Testis (tissue), 3 donors: Measurements from ENCODE around the gene P2RX5. TPM values are rescaled to one million over a fixed set of nuclear protein-coding genes. Genes with fewer than 3 reads are reported as not detected.

Source experiments
- DNase-seq: peaks from one replicate; pipeline ENCODE4 v3.0.0-alpha.2; 2019
- H3K27ac ChIP-seq, 2 donors: fragments of 200-600 bp; sonication (generic); one replicate each; pipeline ENCODE4 v1.5.1; 2019
- H3K27me3 ChIP-seq: fragments of 200-600 bp; sonication (generic); one replicate; pipeline ENCODE4 v1.5.1; 2019
- H3K36me3 ChIP-seq: fragments of 200-600 bp; sonication (generic); one replicate; pipeline ENCODE4 v1.5.1; 2017; ENCODE audit warnings: low read depth; ENCODE audit errors: missing control alignments
- H3K4me1 ChIP-seq: fragments of 200-600 bp; sonication (generic); one replicate; pipeline ENCODE4 v1.5.1; 2019
- H3K4me3 ChIP-seq, 2 donors: fragments of 200-600 bp; sonication (generic); one replicate each; pipeline ENCODE4 v1.5.1; 2017 to 2019
- H3K9me3 ChIP-seq: fragments of 200-600 bp; sonication (generic); one replicate; pipeline ENCODE4 v1.5.1; 2017
- CTCF ChIP-seq, 3 experiments: fragments of 450-650 bp in 2 of 3; fragments of 200-600 bp in 1 of 3; sonication (generic) in 1 of 3; IDR thresholded peaks; one replicate each; pipeline ENCODE4 v1.5.1; 2016 to 2019; ENCODE audit warnings: antibody characterized with exemption in 3 of 3, mild to moderate bottlenecking in 2 of 3, moderate library complexity in 1 of 3
- POLR2A ChIP-seq: fragments of 450-650 bp; IDR thresholded peaks from one replicate; pipeline ENCODE4 v1.6.1; 2017; ENCODE audit warnings: antibody characterized with exemption, mild to moderate bottlenecking, moderate library complexity
- WGBS, 2 donors: methylation state at CpG; one replicate each; pipeline ENCODE4 v1.1.5; 2018; 5-methylcytosine and 5-hydroxymethylcytosine counted together
- intact Hi-C: fragments of 100-400 bp; cut with DNase I; formaldehyde crosslinking; loops from one replicate; pipeline ENCODE4 v1.15.1; 2023; ENCODE audit warnings: low total_unique reads
- polyA plus RNA-seq: library from polyadenylated mRNA; stranded (reverse); fragments of 350-450 nt; fragmentation: Illumina TruSeq; extraction: RNeasy Lipid Tissue Mini Kit (QIAGEN cat#74804); gene quantifications from one replicate; pipeline ENCODE4 v1.2.3, GENCODE V29; 2014; ENCODE audit warnings: low read depth, low replicate concordance; ENCODE audit not compliant: insufficient read depth
- total RNA-seq, 2 donors: library from RNA; depleted of rRNA; stranded (reverse); fragments of >200 nt; gene quantifications; one replicate each; pipeline ENCODE4 v1.2.3, GENCODE V29; 2016

P2RX5 gene
- total and polyA plus RNA-seq, 3 donors from 2014 or later = 2.0 to 3.7 (median 3.0) TPM

- H3K27me3 ChIP-seq = no peaks in the 10 kb centered on the region
- 4 to 6% methylated on average over 18 to 39 of the region's 39 CpGs for WGBS, 2 donors
- H3K4me1 ChIP-seq = peaks cover 29% of the 10 kb centered on the region
- H3K27ac ChIP-seq = peak overlapping the region; percentile 60 to 94
- no peaks in the 10 kb centered on the region for H3K36me3 ChIP-seq
- intact Hi-C loops = no loop called here
- peak overlapping the region; percentile 83 to 91 for H3K4me3 ChIP-seq
- DNase-seq = peak; percentile 86
- TF ChIP-seq POLR2A (no peak), CTCF (IDR thresholded peaks at IDR 0.05) (no peak)
- no peaks in the 10 kb centered on the region for H3K9me3 ChIP-seq
Observed at GRCh38 chr17:3667366-3668278, 28.3 kb downstream of the P2RX5 start.

GRCh38 chr17:3666516-3666915 lies 29.4 kb downstream of the P2RX5 start:
- intact Hi-C loops = no loop called here
- TF ChIP-seq CTCF (IDR thresholded peaks at IDR 0.05) (no peak), POLR2A (no peak)
- H3K9me3 ChIP-seq = no peaks in the 10 kb centered on the region
- H3K27me3 ChIP-seq = no peaks in the 10 kb centered on the region
- 74 to 83% methylated on average over 4 to 6 of the region's 6 CpGs for WGBS, 2 donors
- H3K4me1 ChIP-seq = peaks cover 34% of the 10 kb centered on the region
- no peaks in the 10 kb centered on the region for H3K36me3 ChIP-seq
- no peak for DNase-seq
- H3K4me3 ChIP-seq = no peak overlapping the region
- peak overlapping the region in 1 of 2 donors; percentile 63 for H3K27ac ChIP-seq

- Histone ChIP-seq H3K9me3 (no peaks in the 10 kb centered on the region), H3K36me3 (no peaks in the 10 kb centered on the region), H3K27ac (peak overlapping the region in 1 of 2 donors; percentile 63), H3K27me3 (no peaks in the 10 kb centered on the region), H3K4me1 (peaks cover 37% of the 10 kb centered on the region), H3K4me3 (no peak overlapping the region)
- TF ChIP-seq CTCF (IDR thresholded peaks at IDR 0.05) (no peak), POLR2A (no peak)
- DNase-seq = peak; percentile 70
- intact Hi-C loops = no loop called here
- 52 to 69% methylated on average over 5 of the region's 5 CpGs for WGBS, 2 donors
Observed at GRCh38 chr17:3665834-3666233, 30.1 kb downstream of the P2RX5 start.

- intact Hi-C loops = no loop called here
- TF ChIP-seq POLR2A (no peak), CTCF (IDR thresholded peaks at IDR 0.05) (no peak)
- no peaks in the 10 kb centered on the region for H3K9me3 ChIP-seq
- no peak overlapping the region for H3K4me3 ChIP-seq
- H3K27ac ChIP-seq = no peak overlapping the region
- DNase-seq = no peak
- no peaks in the 10 kb centered on the region for H3K27me3 ChIP-seq
- H3K4me1 ChIP-seq = peaks cover 55% of the 10 kb centered on the region
- WGBS, 2 donors = 72 to 78% methylated on average over 21 to 33 of the region's 33 CpGs
- no peaks in the 10 kb centered on the region for H3K36me3 ChIP-seq
Observed at GRCh38 chr17:3663102-3664011, 32.6 kb downstream of the P2RX5 start.
